ENCODE results near the gene DIPK1B.

The DIPK1B gene

GRCh38 chr9:136739509-136739908 lies 27.1 kb downstream of the DIPK1B start:
- DNase-seq (ENCODE audit: low spot score), result no peak

GRCh38 chr9:136740069-136740468 lies 27.7 kb downstream of the DIPK1B start:
- DNase-seq (ENCODE audit: low spot score), result no peak

GRCh38 chr9:136740491-136740890 lies 28.1 kb downstream of the DIPK1B start:
- DNase-seq (ENCODE audit: low spot score), result no peak

GRCh38 chr9:136740971-136741882 lies 28.9 kb downstream of the DIPK1B start:
- no peak for DNase-seq (ENCODE audit: low spot score)

- no peak for DNase-seq (ENCODE audit: low spot score)
Observed at GRCh38 chr9:136741883-136742571, 29.7 kb downstream of the DIPK1B start.

- no peak for DNase-seq (ENCODE audit: low spot score)
Observed at GRCh38 chr9:136742591-136743391, 30.4 kb downstream of the DIPK1B start, which contains the start of gene LCN10. LCN10 (minus strand) TSS chr9:136742940; CDS start chr9:136742903, 37 bp downstream.

- no peak for DNase-seq (ENCODE audit: low spot score)
Observed at GRCh38 chr9:136743639-136744211, 31.4 kb downstream of the DIPK1B start.

- no peak for DNase-seq (ENCODE audit: low spot score)
Observed at GRCh38 chr9:136744773-136745172, 32.4 kb downstream of the DIPK1B start.

GRCh38 chr9:136745389-136746154 lies 33.2 kb downstream of the DIPK1B start:
- no peak for DNase-seq (ENCODE audit: low spot score)

- DNase-seq (ENCODE audit: low spot score), result no peak
Observed at GRCh38 chr9:136746155-136746490, 33.8 kb downstream of the DIPK1B start.

GRCh38 chr9:136746621-136747020 lies 34.2 kb downstream of the DIPK1B start:
- no peak for DNase-seq (ENCODE audit: low spot score)

GRCh38 chr9:136747161-136748060 lies 35.0 kb downstream of the DIPK1B start:
- no peak for DNase-seq (ENCODE audit: low spot score)

GRCh38 chr9:136748201-136748600 lies 35.8 kb downstream of the DIPK1B start, which contains the start of gene LCN6:
LCN6 (minus strand) TSS chr9:136748525; CDS start chr9:136748483, 42 bp downstream.
- DNase-seq (ENCODE audit: low spot score), result no peak

GRCh38 chr9:136748666-136749611 lies 36.6 kb downstream of the DIPK1B start:
- DNase-seq (ENCODE audit: low spot score), result no peak

- DNase-seq (ENCODE audit: low spot score), result no peak
Observed at GRCh38 chr9:136750526-136750925, 38.2 kb downstream of the DIPK1B start.

- no peak for DNase-seq (ENCODE audit: low spot score)
Observed at GRCh38 chr9:136751244-136751643, 38.9 kb downstream of the DIPK1B start.

- no peak for DNase-seq (ENCODE audit: low spot score)
Observed at GRCh38 chr9:136751814-136752213, 39.4 kb downstream of the DIPK1B start.

- DNase-seq (ENCODE audit: low spot score), result no peak
Observed at GRCh38 chr9:136753371-136754058, 41.1 kb downstream of the DIPK1B start.
